ENCODE data around the gene NAP1L1.

The NAP1L1 gene

DNA sequence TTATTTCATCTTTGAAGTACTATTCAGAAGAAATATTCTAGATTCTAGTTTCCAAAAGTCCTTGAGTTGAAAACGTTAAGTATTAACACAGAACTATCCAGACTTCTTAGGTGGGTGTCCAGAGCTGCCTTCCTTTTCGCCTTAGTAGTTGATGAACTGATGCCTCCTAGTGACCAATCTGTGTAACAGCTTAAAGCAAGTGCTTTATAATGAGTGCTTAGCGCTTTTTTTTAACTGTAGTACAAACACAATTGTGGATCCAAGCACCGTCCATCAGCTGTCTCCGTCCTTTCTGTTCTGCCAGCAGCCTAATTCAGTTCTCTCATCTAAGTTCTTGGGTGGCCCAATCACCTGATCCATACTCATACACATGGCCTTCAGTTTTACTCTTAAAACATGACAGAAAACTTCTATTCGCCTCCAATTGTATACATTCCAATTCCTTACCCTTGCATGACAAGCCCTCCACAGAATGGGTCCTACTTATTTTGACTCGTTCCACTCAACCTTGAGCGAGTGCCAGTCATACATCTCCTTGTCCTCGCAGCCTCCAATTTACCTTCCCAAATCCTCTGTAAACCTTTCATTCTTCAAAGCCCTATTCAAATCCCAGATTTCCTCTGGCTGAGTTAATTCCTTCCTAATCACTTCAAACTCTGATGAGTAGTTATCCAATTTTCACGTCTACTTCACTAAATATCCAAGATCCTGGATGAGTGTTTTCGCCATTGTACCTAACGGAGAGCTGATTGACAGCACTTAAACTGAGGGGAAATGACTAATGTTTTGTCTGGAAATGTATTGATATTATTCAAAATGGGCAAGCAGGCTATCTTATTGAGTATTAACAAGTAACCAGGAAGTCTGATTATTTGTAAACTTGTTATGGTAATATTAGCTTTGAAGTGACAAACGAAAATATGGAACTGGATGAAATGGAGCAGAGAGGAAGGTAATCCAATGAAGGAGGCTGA, 47.1 kb downstream of the NAP1L1 start:
- DNase-seq = peak; percentile 70

DNA sequence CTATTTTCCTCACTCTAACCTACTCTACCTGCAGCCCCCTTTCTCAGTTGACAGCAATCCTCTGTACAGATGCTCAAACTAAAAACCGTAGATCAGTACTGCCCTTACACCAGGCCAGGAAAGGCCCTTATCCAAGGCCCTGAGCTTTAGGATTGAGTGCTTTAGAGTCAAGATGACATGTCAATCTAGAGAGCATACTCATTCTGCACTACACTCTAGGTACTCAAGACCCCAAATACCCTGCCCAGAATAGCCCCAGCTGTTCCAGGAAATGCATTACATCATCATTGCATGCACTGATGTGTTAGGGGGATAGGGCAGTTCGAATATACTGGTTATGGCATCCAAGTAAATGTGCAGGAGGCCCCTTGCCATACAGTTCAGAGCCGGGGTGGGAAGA, 49.4 kb downstream of the NAP1L1 start:
- peak; percentile 54 for DNase-seq

DNA sequence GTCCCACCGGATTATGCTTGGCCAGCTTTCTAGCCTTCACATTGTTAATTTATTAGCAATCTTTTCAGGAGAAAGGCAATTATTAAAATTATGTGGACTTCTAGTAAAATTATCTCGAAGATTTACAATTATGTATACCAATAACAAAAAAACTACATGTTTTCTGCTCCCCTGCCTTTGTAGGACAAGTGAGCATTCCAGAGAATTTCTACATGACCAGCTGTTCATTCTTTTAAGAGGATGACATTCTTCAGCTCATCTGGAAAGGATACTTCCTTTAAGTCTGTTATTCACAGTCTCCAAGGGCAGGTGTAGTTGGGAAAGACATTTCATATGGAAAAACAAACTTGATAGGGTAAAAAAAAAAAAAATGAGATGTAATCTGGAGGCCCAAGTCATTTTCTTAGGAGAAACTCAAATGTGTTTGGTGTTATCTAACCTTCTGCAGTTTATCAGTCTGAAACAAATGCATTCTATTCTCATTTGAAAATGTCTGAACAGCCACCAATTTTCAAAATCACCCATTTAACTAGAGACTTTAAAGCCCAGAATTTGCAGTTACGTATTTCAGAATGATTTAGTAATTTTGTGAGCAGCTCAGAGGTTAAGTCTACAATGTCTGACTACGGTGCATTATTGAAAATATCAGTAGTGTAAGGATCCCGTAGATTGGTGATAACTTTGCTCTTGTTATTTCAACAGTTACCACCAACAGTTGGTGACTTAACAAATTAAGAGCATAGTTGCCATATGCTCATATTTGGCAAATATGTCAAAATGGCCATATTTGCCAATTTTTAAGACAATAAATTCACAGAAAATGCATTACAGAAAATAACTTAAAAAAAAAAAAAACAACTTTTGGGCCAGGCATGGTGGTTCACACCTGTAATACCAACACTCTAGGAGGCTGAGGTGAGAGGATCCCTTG, 51.1 kb downstream of the NAP1L1 start:
- no peak for DNase-seq

DNA sequence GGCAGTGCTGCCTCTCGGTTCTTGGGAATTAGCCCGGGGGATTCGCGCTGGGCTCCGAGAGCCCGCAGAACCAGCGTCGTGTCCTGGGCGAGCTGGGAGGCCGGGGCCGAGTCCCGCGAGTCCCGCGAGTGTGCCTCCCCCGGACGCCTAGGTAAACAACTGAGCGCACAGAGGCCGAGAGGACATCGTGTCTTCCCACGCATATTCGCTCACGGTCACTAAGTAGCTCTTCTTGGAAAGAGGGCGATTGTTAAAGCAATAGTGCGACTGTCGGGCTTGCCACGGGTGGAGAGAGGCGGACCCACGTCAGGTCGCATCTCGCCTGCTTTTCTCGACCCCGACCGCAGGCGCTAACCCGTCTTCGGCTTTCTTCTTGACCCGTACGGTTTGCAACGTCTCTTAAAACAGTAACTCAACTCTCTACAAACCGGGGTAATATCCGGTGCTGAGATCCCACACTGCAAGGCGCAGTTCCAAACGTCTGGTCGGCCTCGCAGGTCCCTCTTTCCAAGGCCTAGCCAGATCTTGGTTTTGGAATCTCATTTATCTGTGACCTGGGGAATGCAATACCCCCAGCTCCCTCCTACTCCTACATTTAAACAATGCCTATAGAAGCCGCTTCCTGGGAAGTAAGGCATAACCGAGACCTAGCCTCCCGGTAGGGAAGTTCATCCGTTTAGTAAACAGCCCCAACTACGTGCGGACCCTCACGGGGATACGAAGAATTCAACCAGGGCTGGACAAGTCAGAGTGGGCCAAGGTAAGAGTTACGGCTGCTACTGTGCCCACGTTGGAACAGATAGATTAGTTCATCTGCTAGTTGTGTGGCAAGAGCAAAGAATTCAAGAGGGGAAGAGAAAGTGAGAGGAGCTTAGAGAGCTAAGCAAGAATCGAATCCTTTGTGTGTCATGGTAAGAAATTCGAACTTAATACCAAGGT, 52.2 kb downstream of the NAP1L1 start:
- DNase-seq = peak; percentile 86

DNA sequence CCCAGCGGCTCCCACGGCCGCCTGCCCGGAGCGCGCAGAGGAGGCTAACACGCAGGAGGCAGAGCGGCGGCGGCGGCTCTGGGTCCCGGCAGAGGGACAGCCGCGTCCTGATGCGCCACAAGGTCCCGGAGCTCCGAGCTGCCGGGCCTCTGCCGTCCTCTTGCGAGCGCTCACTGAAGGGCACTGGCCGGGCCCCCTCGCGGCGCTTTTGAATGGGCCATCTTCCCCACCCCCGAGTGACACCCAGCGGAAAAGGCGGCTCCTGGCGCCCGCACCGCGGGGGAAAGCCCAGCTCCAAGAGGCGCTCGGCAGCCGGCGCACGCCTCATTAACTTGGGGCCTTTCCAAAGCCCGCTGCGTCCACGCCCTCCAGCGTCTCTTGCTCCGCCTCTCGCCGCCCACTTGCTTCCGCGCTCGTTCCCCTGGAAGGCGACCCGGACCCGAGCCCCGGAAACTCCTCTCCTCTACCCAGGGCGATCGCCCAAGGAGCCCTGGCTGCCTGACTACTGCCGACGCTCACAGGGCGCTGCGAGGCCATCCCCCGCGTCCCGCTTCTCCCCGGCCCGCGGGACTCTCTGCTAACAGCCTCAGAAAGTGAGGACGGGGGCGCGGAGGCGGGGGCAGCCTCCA, 53.0 kb downstream of the NAP1L1 start, which contains the start of gene PHLDA1:
Gene PHLDA1 (minus strand): TSS at position 363 of the 629 bp plus-strand sequence.
- peak; percentile 100 for DNase-seq

DNA sequence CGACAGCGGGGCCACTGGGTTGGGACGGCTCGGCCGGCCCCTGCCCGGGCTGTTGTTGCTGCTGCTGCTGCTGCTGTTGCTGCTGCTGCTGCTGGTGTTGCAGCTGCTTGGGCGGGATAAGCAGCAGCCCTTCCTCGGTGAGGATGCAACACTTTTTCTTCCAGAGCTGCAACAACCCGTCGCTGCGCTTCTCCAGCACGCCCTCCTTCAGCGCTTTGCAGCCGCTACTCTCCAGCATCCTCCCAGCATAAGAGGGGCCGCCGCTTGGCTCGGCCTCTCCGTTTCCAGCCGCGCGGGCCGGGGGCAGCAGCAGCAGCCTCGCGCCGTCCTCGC, 53.4 kb downstream of the NAP1L1 start:
- DNase-seq = no peak

DNA sequence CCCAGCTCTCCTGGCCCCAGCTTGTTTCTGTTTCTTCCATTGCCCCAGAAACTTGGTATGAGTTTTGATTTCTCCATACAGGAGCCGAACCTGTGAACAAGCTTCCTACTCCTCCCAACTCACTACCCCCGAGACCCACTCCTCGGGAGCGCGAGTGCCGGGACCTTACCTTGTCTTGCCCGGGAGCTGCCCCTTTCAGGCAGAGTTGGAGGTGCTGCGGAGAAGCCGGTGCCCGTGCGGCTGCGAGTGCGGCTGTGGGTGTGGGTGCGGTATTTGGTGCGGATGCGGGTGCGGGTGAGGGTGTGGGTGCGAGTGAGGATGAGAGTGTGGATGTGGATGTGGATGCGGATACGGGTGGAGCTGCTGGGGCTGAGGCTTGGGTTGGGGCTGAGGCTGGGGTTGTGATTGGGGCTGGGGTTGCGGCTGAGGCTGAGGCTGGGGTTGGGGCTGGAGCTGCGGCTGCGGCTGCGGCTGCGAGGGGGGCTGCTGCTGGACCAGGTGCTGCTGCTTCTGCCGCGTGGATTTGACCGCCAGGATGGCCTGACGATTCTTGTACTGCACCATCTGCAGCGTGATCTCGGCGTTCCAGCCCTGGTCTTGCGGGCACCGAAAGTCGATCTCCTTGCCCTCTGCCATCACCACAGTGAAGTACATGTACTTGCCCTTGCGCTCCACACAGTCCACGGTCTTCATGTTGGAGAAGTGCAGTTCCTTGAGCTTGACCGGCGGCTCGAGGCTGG, 54.0 kb downstream of the NAP1L1 start:
- DNase-seq = peak; percentile 78

DNA sequence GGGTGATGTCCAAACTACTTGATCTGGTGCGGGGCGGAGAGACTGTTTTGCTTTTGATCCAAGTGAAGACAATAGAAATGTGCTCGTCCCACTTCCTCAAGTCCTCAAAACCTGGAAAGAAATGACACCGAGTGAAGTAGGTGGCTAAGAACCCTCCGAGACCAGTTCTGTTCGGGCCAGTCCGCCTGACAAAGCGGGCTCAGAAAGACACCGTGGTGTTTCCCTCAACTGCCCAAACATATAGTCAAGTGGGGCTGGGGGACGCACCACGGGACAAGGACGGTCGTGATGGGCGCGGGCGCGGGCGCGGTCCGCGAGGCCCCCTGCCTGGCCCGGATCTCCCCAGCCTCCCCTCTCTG, 54.5 kb downstream of the NAP1L1 start:
- DNase-seq = peak; percentile 65

DNA sequence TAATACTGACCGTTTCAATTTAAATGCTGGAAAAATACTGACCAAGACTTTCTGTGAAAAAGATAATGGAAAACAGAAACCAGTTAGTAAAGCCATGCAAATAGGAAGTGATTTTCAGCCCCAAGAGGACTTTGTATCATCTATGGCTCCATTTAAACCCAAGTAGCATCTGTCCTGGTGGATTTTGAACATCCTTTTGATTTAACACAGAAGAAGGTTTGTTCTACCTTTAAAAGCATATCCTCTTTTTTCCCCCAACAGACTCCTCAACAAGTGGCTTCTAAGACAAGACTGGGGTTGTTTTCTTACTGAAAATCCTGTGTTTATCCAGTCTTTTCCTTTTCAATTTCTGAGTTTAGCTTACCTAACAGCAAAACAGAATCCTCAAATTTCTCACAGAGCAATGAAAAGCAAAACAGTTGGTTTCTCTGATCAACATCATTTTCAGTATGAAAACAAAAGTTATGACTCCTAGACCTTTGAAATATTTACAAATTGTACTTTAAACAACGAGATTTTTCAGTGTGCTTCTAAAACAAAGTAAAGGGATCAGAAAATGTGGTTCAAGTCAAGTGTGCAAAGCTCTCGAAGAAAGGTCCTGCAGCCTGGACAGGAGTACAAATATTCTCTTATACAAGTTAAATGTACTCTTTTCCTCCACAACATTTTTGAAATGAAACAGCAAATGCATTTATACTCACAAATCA, 55.8 kb downstream of the NAP1L1 start:
- DNase-seq = no peak

DNA sequence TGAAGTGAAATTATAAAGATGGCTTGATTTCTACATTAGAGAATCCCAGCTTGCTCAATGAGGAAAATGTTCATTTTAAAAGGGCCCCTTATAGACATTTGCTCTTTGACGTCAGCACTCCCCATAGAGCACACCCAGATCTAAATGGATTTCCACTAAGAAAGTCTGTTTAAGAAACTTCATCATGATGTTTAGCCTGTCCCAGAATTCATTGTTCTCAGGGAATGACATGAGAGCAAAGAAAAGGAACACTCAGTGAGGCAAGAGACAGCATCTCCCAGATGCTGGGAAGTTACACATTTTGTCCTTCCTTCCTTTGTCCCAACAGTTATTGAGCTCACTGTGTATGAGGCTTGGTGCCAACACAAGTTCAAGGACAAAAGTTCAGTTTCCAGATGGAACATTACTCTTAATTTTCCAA, 57.8 kb downstream of the NAP1L1 start:
- no peak for DNase-seq

DNA sequence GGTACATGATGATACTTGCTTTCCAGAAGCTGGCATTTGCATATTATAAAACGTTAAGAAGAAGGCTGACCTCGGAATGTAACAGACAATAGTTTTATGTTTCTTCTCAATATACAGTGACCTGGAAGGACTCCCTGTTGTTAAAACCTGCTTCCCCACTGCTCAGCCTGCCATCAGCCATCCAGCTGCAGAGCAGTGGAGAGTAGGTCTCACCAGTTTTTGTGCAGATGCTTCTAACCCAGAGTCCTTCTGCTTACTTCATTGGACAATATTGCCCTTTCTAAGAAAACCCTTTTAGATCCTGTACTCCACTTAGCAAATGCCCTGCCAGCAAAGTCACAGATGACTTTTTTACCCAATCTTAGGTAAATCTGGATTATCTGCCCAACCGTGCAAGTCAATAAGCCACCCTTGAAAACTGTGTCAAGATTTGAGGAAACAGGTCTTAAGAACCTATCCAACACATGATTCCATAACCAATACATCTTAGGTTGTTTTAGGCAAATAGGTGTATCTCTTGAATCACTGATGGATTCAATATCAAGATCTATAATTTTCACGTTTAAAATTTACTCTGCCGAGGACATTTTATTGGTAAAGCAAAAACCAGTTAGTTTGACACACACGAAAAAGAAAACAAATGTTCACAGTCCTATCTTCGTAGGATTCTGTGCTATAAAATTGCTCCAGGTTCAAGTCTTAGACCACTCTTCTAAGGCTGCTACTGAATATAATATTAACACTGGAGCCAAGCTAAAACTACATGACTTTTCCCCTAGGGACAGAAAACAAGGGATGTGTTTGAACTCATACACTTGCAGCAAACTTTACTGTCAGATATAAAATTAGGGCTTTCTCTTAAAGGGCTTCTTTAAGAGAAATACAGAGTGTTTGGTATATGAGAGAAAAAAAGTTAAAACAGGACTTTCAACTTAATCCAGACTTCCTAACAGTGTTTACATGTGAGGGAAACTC, 58.6 kb downstream of the NAP1L1 start:
- DNase-seq = peak; percentile 66

DNA sequence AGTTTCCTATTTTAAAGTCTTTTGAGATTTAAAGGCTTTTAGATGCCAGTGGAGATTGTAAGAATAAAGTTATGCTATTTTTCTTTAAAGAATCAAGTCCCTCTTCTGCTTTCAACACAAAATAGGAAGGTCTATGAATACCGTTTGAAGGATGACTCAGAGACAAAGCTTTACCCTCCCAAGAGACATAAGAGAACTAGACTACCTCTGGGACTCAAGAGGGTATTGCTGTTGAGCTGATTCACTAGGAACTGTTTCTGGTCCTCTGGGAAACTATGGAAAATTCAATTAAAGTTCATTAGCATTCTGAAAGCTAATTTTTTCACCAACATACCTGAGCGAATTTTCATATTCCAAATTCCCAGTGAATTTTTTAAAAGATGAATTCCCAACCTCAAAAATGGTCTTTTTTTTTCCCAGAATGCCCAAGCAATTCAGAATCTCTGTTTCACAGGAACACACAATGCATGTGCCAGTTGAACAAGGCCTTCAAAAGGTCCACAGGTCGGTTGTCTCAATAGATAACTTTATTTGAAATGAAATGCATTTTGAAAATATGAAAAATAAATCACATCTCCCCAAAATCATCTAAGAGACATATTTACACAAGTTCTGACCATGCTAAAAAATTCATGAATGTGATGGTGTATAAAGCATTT, 59.4 kb downstream of the NAP1L1 start:
- DNase-seq = no peak

DNA sequence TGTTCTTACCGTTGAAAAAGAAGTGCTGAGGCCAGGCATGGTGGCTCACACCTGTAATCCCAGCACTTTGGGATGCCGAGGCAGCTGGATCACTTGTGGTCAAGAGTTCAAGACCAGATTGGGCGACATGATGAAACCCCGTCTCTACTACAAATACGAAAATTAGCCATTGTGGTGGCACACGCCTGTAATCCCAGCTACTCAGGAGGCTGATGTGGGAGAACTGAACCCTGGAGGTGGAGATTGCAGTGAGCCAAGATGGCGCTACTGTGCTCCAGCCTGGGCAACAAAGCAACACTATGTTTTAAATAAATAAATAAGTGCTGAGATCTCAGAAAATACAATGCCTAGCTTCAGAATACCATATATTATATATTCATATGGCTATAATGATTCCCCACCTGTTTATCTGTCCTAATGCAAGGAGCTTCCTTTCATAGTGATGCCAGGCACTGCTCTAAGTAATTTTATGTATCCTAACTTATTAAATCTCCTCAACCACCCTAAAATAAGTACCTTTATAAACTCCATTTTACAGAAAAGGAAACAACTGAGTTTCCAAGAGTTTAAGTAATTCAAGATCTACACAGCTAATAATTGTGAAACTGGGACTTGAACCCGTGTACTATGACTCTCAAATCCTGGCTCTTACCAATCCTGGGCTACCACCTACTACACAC, 60.2 kb downstream of the NAP1L1 start:
- no peak for DNase-seq

DNA sequence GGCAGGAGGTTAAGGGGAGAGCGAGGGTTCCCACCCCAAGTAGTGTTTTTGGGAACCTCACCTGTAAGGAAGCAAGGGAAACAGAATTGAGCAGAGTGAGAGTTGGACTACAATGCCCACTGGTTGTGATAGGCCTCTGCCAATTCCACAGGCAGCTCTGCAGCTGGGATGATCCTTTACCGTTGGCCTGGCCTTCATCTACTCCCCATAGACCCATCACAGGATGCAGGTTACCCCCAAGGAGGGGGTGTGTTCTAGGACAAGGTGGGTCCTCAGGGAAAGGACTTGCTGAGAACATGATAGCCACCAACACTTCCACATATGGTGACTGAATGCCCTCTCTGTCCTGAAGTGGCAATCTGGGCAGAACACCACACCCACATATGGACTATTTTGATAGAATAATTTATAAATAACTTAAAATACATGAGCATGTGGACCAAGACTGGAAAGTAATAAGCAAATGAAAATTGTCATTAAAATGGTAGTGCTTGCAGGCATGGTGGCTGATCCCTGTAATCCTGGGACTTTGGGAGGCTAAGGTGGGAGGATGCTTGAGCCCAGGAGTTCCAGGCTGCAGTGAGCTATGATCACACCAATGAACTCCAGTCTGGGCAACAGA, 61.3 kb downstream of the NAP1L1 start:
- DNase-seq = no peak

DNA sequence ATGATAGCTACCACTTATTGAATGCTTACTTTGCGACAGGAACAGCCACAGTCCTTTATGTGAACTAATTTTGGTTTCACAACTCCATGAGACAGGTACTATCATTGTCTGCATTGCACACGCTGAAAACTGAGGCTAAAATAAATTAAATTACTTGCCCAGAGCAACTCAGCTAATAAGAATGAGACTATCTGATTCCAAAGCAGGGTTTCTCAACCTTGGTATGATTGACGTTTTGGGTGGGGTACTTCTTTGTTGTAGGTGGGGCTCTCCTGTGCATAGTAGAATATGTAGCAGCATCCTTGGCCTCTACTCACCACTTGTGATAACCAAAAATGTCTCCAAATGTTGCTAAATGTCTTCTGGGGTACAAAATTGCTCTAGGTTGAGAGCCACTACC, 62.0 kb downstream of the NAP1L1 start:
- DNase-seq = no peak

DNA sequence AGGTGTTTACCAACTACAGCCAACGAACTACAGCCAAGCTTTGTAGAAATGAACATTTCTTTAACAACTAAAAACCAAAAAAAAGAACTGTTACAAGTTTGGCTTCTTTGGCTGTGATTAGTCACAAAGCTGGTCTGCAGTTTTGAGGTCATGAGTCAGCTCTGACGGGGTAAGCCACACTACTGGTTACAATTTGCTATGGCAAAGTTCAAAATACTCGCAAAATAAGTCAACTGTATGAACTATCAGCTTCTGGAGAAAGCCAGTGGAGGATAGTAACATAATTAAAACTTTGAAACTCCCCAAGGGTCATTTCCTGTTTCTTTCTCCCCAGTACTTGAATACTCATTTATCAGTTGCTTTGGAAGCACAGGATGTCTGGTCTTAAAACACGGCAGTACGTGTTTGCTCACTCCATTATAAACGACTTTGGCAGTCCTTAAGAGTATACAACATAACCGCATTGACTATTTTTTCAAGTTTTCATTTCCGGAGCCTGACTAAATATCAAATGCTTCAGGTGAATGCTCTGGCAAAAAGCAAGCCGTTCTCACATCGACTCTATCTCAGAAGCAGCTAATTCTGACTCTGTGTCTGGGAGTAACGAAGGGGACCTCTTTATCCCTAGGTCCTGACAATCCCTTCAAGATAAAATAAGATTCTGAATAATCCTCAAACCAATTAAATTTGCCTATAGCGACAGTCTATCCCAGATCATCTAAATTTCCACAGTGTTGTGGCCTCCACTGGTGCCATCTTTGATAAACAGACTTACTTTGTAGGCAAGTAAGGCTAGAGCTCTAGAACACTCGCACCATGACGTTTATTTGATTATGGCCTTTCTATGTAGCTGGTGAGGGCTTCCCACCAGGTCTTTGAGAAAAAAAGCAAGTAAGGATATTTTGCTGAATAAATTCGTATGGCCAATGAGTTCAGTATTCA, 63.5 kb downstream of the NAP1L1 start:
- peak; percentile 85 for DNase-seq

DNA sequence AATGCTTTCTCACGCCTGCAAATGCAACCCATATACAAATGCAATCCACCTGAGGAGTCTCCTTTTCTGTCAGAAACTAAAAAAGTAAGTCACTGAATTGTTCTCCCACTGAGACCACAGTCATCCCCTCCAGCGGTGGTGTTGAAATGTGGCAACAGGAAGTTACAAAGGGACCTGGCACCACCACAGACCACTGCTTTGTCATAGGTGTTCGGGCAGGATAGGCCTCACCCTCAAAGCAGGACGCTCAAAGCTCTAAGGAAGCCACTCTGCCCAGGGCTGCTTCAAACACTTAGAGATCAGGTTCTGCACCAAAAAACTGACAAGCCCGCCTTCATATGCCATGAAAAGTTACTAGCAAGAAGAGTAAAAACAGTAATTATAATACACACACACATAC, 64.2 kb downstream of the NAP1L1 start:
- DNase-seq = peak; percentile 94

Data from islet precursor cell (in vitro differentiated cells).